ENCODE measurements around the gene RBCK1. TPM values are rescaled to one million over a fixed set of nuclear protein-coding genes. Genes with fewer than 3 reads are reported as not detected.

The RBCK1 gene
- total and polyA plus RNA-seq, 9 of the 15 experiments (the other 6 are each of a cell fraction or from before 2014, with no cell fraction given) = 5.9 to 59.3 (median 26.5) TPM

GRCh38 chr20:371755-372542 is 36.1 kb upstream of the RBCK1 start (continued):
- no peak for TF ChIP-seq EZH2 (IDR thresholded peaks at IDR 0.05; ENCODE audit: borderline replicate concordance, low read depth, low read length)
- peak; percentile 85 for TF ChIP-seq ZNF316 (IDR thresholded peaks at IDR 0.05)
- peak; percentile 90 for TF ChIP-seq NBN (IDR thresholded peaks at IDR 0.05; ENCODE audit: low read depth)
- TF ChIP-seq DPF2 (IDR thresholded peaks at IDR 0.05) = peak; percentile 84
- TF ChIP-seq ZNF584 (CRISPR knock-in tag; IDR thresholded peaks at IDR 0.05; ENCODE audit: low read depth) = peak; percentile 89
- peak; percentile 64 for TF ChIP-seq POLR2A (conservative IDR thresholded peaks at IDR 0.05)
- peak; percentile 89 for TF ChIP-seq JUND (IDR thresholded peaks at IDR 0.05; ENCODE audit: borderline replicate concordance, low read depth, low read length)
- peak; percentile 87; the same call in 2 of the 3 replicates for TF ChIP-seq JUND (tag; IDR thresholded peaks at IDR 0.05; ENCODE audit: borderline replicate concordance, low read depth, low read length)
- TF ChIP-seq TFAP4 (CRISPR knock-in tag; IDR thresholded peaks at IDR 0.05; ENCODE audit: borderline replicate concordance) = peak; percentile 94
- peak in 1 of 2 experiments; percentile 70; a peak in 1 of 4 replicates for TF ChIP-seq MNT (conservative IDR thresholded peaks at IDR 0.05)
- TF ChIP-seq FOXP1 (CRISPR knock-in tag; IDR thresholded peaks at IDR 0.05) = 0 out of 2 replicates have a peak, but pooled peaks have one; percentile 71
- no peak for TF ChIP-seq DNMT1 (IDR thresholded peaks at IDR 0.05)
